Glutamatergic neuron (in vitro differentiated cells): Measurements from ENCODE around the gene ZNF860. TPM values are rescaled to one million over a fixed set of nuclear protein-coding genes. Genes with fewer than 3 reads are reported as not detected.

Source experiments
- DNase-seq: peaks from one replicate; pipeline ENCODE4 v3.0.0; 2022
- H3K27ac Mint-ChIP-seq: one replicate; pipeline ENCODE4 v1.8.0; 2020; ENCODE audit warnings: mild to moderate bottlenecking, mixed read lengths, inconsistent platforms; ENCODE audit not compliant: unreplicated experiment
- H3K27me3 Mint-ChIP-seq: one replicate; pipeline ENCODE4 v1.8.0; 2020; ENCODE audit warnings: mild to moderate bottlenecking, moderate library complexity, mixed read lengths, inconsistent platforms; ENCODE audit not compliant: unreplicated experiment
- H3K36me3 Mint-ChIP-seq: one replicate; pipeline ENCODE4 v1.8.0; 2020; ENCODE audit warnings: mild to moderate bottlenecking, mixed read lengths, inconsistent platforms; ENCODE audit not compliant: unreplicated experiment
- H3K4me1 Mint-ChIP-seq: one replicate; pipeline ENCODE4 v1.8.0; 2020; ENCODE audit warnings: mild to moderate bottlenecking, low read depth, mixed read lengths, inconsistent platforms; ENCODE audit not compliant: unreplicated experiment
- H3K4me3 Mint-ChIP-seq: one replicate; pipeline ENCODE4 v1.8.0; 2020; ENCODE audit warnings: mild to moderate bottlenecking, mixed read lengths, inconsistent platforms; ENCODE audit not compliant: unreplicated experiment
- H3K9me3 Mint-ChIP-seq: one replicate; pipeline ENCODE4 v1.8.0; 2020; ENCODE audit warnings: mild to moderate bottlenecking, moderate library complexity, mixed read lengths, inconsistent platforms; ENCODE audit not compliant: unreplicated experiment
- CTCF ChIP-seq: fragments of 200-600 bp; sonication (generic); IDR thresholded peaks from one replicate; pipeline ENCODE4 v1.5.0; 2021; ENCODE audit not compliant: partially characterized antibody, unreplicated experiment
- total RNA-seq: library from RNA; stranded (reverse); fragmentation: NEBNext Ultra II Directional; extraction: Animal tissue kit (Norgen Biotek cat#: 25700); gene quantifications from one replicate; pipeline ENCODE4 v1.2.1, GENCODE V29; 2021; ENCODE audit not compliant: unreplicated experiment

ZNF860 gene
- total RNA-seq, 1 donor from 2014 or later, result not detected

- no peak for DNase-seq
- Mint-ChIP-seq H3K36me3 (no peaks in the 10 kb centered on the region), H3K9me3 (no peaks in the 10 kb centered on the region), H3K27me3 (peaks cover 11% of the 10 kb centered on the region), H3K4me1 (peaks cover 3% of the 10 kb centered on the region), H3K27ac (no peak overlapping the region), H3K4me3 (no peak overlapping the region)
- no peak for TF ChIP-seq CTCF
Observed at GRCh38 chr3:31978553-31978952, 3.0 kb upstream of the ZNF860 start.

- H3K27ac Mint-ChIP-seq, result no peak overlapping the region
- H3K27me3 Mint-ChIP-seq, result peaks cover 11% of the 10 kb centered on the region
- H3K4me1 Mint-ChIP-seq, result peaks cover 3% of the 10 kb centered on the region
Observed at GRCh38 chr3:31979001-31979697, 2.4 kb upstream of the ZNF860 start.

GRCh38 chr3:31980530-31981205 lies 882 bp upstream of the ZNF860 start:
- peaks cover 3% of the 10 kb centered on the region for H3K4me1 Mint-ChIP-seq
- TF ChIP-seq CTCF, result no peak
- H3K27me3 Mint-ChIP-seq, result peaks cover 10% of the 10 kb centered on the region
- peak overlapping the region; percentile 33 for H3K27ac Mint-ChIP-seq
- peak; percentile 67 for DNase-seq
- H3K36me3 Mint-ChIP-seq, result no peaks in the 10 kb centered on the region
- H3K9me3 Mint-ChIP-seq, result no peaks in the 10 kb centered on the region
- H3K4me3 Mint-ChIP-seq, result peak overlapping the region; percentile 88

More at GRCh38 chr3:31979001-31979697, 2.4 kb upstream of the ZNF860 start:
- Mint-ChIP-seq H3K9me3 (no peaks in the 10 kb centered on the region), H3K36me3 (no peaks in the 10 kb centered on the region), H3K4me3 (peak overlapping the region; percentile 74)
- no peak for DNase-seq
- TF ChIP-seq CTCF, result no peak

GRCh38 chr3:31984321-31984720 lies 2.8 kb downstream of the ZNF860 start:
- H3K4me1 Mint-ChIP-seq, result peaks cover 3% of the 10 kb centered on the region
- no peak for TF ChIP-seq CTCF
- H3K27ac Mint-ChIP-seq, result no peak overlapping the region
- no peaks in the 10 kb centered on the region for H3K36me3 Mint-ChIP-seq
- no peaks in the 10 kb centered on the region for H3K9me3 Mint-ChIP-seq
- H3K4me3 Mint-ChIP-seq, result no peak overlapping the region
- DNase-seq, result no peak
- peaks cover 5% of the 10 kb centered on the region for H3K27me3 Mint-ChIP-seq

- no peak for TF ChIP-seq CTCF
- H3K27me3 Mint-ChIP-seq, result peaks cover 4% of the 10 kb centered on the region
- H3K4me1 Mint-ChIP-seq, result no peaks in the 10 kb centered on the region
- no peak overlapping the region for H3K4me3 Mint-ChIP-seq
- no peak for DNase-seq
- no peaks in the 10 kb centered on the region for H3K9me3 Mint-ChIP-seq
- H3K36me3 Mint-ChIP-seq, result no peaks in the 10 kb centered on the region
- no peak overlapping the region for H3K27ac Mint-ChIP-seq
Observed at GRCh38 chr3:31985831-31986230, 4.3 kb downstream of the ZNF860 start.
